PC-9 (cell line): ENCODE results near the gene TMEM238.

Source experiments
- EZH2 ChIP-seq: fragments of 200-600 bp; sonication (generic); IDR thresholded peaks from 2 replicates; pipeline ENCODE4 v1.8.0; 2017; ENCODE audit warnings: antibody characterized with exemption, low read depth
- TF ChIP-seq, protein P1 (sequence below): fragments of 200-600 bp; sonication (generic); conservative IDR thresholded peaks from 2 replicates; pipeline ENCODE4 v1.6.1; 2017; ENCODE audit warnings: mixed run types, antibody characterized with exemption, mild to moderate bottlenecking, moderate library complexity

DNA sequence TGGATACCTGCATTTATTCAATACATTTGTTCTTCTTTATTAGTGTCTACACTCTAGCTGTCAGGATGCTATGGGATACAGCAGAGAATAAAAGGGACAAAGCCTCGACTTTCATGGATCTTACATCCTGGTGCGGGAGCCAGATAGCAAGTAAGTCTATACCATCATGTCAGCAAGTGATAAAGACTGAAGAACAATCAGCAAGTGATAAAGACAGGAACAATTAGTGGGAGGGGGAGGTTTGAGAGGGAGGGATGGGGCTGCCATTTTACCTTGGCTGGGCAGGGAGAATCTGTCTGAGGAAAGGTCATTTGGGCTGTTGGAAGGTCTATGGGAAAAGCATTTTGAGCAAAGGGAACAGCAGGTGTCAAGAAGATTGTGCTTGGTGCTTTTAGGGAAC lies 26.1 kb upstream of the TMEM238 start:
- TF ChIP-seq, protein P1, sequence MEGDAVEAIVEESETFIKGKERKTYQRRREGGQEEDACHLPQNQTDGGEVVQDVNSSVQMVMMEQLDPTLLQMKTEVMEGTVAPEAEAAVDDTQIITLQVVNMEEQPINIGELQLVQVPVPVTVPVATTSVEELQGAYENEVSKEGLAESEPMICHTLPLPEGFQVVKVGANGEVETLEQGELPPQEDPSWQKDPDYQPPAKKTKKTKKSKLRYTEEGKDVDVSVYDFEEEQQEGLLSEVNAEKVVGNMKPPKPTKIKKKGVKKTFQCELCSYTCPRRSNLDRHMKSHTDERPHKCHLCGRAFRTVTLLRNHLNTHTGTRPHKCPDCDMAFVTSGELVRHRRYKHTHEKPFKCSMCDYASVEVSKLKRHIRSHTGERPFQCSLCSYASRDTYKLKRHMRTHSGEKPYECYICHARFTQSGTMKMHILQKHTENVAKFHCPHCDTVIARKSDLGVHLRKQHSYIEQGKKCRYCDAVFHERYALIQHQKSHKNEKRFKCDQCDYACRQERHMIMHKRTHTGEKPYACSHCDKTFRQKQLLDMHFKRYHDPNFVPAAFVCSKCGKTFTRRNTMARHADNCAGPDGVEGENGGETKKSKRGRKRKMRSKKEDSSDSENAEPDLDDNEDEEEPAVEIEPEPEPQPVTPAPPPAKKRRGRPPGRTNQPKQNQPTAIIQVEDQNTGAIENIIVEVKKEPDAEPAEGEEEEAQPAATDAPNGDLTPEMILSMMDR, result no peak
- TF ChIP-seq EZH2, result no peak
